HG03378 (cell line): ENCODE results near the gene PTGES3.
"Not testable (repeated sequence)": the region's sequence is repeated elsewhere in the genome, so short reads cannot be mapped to it uniquely, and the experiment has no call there.

Experiments used
- ATAC-seq: cut with Tn5 transposase; IDR thresholded peaks from one replicate; pipeline ENCODE4 v1.9.1; 2021; ENCODE audit warnings: mild to moderate bottlenecking, moderate library complexity; ENCODE audit not compliant: unreplicated experiment

PTGES3 gene

DNA sequence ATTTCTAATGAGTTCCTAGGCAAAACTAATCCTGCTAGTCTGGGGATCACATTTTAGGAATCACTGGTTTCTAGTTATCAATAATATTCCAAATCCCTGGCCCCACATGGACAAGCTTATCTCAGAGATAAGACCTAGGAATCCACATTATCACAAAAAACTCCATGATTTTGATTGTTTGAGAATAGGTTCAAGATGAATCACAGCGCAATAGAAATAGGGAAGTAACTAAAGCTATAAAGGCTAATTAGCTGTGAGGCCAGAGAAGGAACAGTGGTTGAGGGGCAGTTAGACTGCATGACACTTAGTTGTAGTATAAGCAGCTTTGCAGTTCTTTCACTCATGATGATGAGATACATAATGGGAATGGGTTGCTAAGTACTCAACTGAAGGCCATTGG lies 29.2 kb downstream of the PTGES3 start:
- no peak for ATAC-seq

GRCh38 chr12:56657416-56658379 lies 30.4 kb downstream of the PTGES3 start:
- ATAC-seq = no peak

GRCh38 chr12:56653781-56654180 lies 34.3 kb downstream of the PTGES3 start:
- not testable (repeated sequence) for ATAC-seq

GRCh38 chr12:56648023-56648422 lies 40.1 kb downstream of the PTGES3 start:
- ATAC-seq = not testable (repeated sequence)

- ATAC-seq = peak; percentile 99
These were observed 42.2 kb downstream of the PTGES3 start, which contains the start of gene ATP5F1B for GRCh38 chr12:56645717-56646446. TSS of gene ATP5F1B (minus strand) at chr12:56645984. CDS start at chr12:56645963, 21 bp downstream.

- ATAC-seq = no peak
These were observed 42.8 kb downstream of the PTGES3 start for GRCh38 chr12:56645201-56645716.

GRCh38 chr12:56644654-56645053 lies 43.4 kb downstream of the PTGES3 start:
- no peak for ATAC-seq

GRCh38 chr12:56641219-56641618 lies 46.9 kb downstream of the PTGES3 start:
- no peak for ATAC-seq

DNA sequence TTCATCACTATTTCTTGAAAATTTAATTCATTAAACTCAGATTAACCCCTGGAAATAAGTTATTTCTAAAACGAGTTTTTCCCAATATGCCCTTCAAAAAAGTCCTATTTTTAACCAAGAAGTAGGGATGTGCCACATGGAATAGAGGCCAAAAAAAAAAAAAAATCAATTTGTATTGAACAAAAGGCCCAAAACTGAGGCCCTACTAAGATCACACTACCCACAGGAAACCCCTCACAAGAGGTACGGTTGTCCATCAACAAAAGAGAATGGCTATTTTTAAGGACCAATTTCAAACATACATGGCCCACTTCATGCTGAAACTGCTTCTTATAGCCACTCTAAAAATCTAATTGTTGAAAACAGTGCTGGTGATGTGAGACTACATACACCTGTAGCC lies 50.5 kb downstream of the PTGES3 start:
- no peak for ATAC-seq

- ATAC-seq = peak; percentile 49
These were observed 51.2 kb downstream of the PTGES3 start for GRCh38 chr12:56636675-56637540.

GRCh38 chr12:56635806-56636674 lies 52.0 kb downstream of the PTGES3 start:
- ATAC-seq = peak; percentile 27

GRCh38 chr12:56634837-56635791 lies 53.0 kb downstream of the PTGES3 start:
- no peak for ATAC-seq

DNA sequence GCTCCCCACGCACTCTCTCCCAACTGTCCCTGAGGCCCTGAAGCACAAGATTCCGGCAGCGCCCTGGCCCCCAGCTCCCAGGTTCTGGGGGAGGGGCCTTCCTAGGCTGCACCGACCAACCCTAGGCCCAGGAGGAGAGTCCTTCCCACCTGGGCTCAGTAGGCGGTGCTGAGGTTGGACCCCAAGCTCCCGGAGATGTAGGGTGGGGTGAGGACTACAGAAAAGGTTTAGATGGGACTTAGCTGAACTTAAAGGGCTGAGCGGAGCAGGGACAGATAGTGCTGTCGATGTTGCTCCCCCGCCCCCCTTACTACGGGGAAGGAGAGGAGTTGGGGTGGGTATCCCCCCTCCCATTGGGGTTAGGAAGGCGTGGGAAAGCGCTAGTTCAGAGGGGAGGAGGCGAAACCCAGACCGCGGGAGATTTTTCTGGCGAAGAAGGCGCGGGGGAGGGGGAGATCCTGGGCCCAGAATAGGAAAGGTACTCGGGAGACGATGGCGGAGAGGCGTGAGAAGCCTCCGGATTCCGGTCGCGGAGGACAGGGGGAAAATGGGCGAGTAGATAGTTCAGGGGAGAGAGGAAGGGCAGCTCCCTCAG lies 53.7 kb downstream of the PTGES3 start:
- no peak for ATAC-seq

DNA sequence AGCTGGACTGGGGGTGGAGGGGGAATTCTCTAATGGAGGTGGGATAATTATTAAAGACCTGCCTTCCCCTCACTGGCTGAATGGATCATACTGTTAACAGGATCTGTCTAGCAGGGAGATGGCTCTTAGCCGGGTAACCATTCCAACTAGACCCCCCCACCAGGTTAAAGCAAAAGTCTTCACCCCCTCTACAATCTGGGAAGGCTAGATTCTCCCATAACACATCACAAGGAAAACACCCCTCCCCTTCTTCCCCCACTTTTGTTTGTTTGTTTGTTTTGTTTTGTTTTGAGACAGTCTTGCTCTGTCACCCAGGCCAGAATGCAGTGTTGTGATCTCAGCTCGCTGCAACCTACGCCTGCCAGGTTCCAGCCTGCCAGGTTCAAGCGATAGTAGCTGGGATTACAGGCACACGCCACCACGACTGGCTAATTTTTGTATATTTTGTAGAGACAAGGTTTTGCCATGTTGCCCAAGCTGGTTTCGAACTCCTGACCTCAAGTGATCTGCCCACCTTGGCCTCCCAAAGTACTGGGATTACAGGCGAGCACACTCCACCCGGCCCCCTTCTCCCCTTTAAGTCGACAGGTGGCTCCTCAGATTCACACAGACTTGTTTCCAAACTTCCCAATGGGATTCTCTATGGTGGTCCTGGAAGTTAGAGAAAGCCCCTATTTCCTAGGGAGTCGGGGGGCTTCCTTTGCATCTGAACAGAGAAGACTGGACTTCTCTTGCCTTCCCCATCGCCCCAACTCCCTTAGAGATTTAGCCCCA lies 54.4 kb downstream of the PTGES3 start:
- no peak for ATAC-seq

GRCh38 chr12:56632701-56633467 lies 55.2 kb downstream of the PTGES3 start:
- ATAC-seq = no peak
